ENCODE measurements around the gene DDX21.

DNA sequence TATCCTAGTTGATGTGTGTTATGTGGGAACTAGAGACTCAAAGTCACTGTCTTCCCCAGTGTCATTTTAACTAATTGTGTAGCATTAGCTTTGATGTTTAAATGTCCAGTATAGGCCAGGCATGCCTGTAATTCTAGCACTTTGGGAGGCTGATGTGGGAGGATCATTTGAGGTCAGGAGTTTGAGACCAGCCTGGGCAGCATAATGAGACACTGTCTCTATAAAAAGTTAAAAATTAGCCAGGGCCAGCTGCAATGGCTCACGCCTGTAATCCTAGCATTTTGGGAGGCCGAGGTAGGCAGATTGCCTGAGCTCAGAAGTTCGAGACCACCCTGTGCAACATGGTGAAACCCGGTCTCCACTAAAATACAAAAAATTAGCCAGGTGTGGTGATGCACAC is 30.5 kb upstream of the DDX21 start:
- TF ChIP-seq, protein P1, sequence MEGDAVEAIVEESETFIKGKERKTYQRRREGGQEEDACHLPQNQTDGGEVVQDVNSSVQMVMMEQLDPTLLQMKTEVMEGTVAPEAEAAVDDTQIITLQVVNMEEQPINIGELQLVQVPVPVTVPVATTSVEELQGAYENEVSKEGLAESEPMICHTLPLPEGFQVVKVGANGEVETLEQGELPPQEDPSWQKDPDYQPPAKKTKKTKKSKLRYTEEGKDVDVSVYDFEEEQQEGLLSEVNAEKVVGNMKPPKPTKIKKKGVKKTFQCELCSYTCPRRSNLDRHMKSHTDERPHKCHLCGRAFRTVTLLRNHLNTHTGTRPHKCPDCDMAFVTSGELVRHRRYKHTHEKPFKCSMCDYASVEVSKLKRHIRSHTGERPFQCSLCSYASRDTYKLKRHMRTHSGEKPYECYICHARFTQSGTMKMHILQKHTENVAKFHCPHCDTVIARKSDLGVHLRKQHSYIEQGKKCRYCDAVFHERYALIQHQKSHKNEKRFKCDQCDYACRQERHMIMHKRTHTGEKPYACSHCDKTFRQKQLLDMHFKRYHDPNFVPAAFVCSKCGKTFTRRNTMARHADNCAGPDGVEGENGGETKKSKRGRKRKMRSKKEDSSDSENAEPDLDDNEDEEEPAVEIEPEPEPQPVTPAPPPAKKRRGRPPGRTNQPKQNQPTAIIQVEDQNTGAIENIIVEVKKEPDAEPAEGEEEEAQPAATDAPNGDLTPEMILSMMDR (conservative IDR thresholded peaks at IDR 0.05 in 1 of 2, IDR thresholded peaks at IDR 0.05 in 1 of 2; ENCODE audit: extremely low read depth in 1 of 2, insufficient read depth in 1 of 2, low read depth in 1 of 2, low read length in 2 of 2): no peak
- no peak for TF ChIP-seq EZH2 (IDR thresholded peaks at IDR 0.05; ENCODE audit: borderline replicate concordance, low read length)
